SU-DHL-6 (cell line): ENCODE results near the gene MOCOS.

Experiments
- H2AFZ ChIP-seq: fragments of 200-600 bp; sonication (generic); 2 replicates; pipeline ENCODE4 v1.6.1; 2014; ENCODE audit warnings: low read depth, mild to moderate bottlenecking, moderate library complexity, mixed read lengths, antibody characterized with exemption, low read length; ENCODE audit not compliant: severe bottlenecking
- H3F3A ChIP-seq: fragments of 200-600 bp; shearing (Covaris generic); 2 replicates; pipeline ENCODE4 v1.6.0; 2016; ENCODE audit warnings: antibody characterized with exemption, mild to moderate bottlenecking; ENCODE audit not compliant: insufficient read depth
- H3K27ac ChIP-seq: fragments of 200-600 bp; sonication (generic); 2 replicates; pipeline ENCODE4 v1.5.1; 2016; ENCODE audit warnings: low read depth, mild to moderate bottlenecking, low read length, moderate library complexity, mixed read lengths
- H3K27me3 ChIP-seq: fragments of 200-600 bp; sonication (generic), shearing (Covaris generic); 2 replicates; pipeline ENCODE4 v1.6.0; 2014; ENCODE audit warnings: mild to moderate bottlenecking, low read length
- H3K36me3 ChIP-seq: fragments of 200-600 bp; sonication (generic); 2 replicates; pipeline ENCODE4 v1.6.1; 2014; ENCODE audit warnings: mild to moderate bottlenecking, low read length, mixed read lengths
- H3K4me2 ChIP-seq: fragments of 300-600, 200-600 bp; shearing (Covaris generic), sonication (generic); 2 replicates; pipeline ENCODE4 v1.6.0; 2014; ENCODE audit warnings: low read length, low read depth, mild to moderate bottlenecking; ENCODE audit not compliant: poor library complexity, severe bottlenecking
- H3K4me3 ChIP-seq: fragments of 200-600 bp; sonication (generic); 2 replicates; pipeline ENCODE4 v1.5.1; 2014; ENCODE audit warnings: antibody characterized with exemption, low read length, mild to moderate bottlenecking, mixed read lengths; ENCODE audit not compliant: insufficient read depth, poor library complexity, severe bottlenecking
- H3K79me2 ChIP-seq: fragments of 200-600 bp; sonication (generic); 2 replicates; pipeline ENCODE4 v1.6.1; 2014; ENCODE audit warnings: mild to moderate bottlenecking, low read length, moderate library complexity; ENCODE audit not compliant: insufficient read depth
- H3K9ac ChIP-seq: fragments of 200-600 bp; sonication (generic); 2 replicates; pipeline ENCODE4 v1.7.0; 2014; ENCODE audit warnings: mild to moderate bottlenecking, low read length
- H3K9me2 ChIP-seq: fragments of 200-600 bp; sonication (generic); replicated peaks from 2 replicates; pipeline ENCODE4 v1.6.1; 2014; ENCODE audit warnings: low read length; ENCODE audit not compliant: insufficient read depth
- H3K9me3 ChIP-seq: fragments of 200-600 bp; sonication (generic); 2 replicates; pipeline ENCODE4 v1.6.1; 2014; ENCODE audit warnings: low read length, mixed read lengths; ENCODE audit not compliant: insufficient read depth
- H4K20me1 ChIP-seq: fragments of 200-600 bp; sonication (generic); 2 replicates; pipeline ENCODE4 v1.6.1; 2014; ENCODE audit warnings: low read depth, mild to moderate bottlenecking, antibody characterized with exemption, low read length, moderate library complexity, mixed read lengths
- CTCF ChIP-seq: fragments of 200-600 bp; sonication (generic); IDR thresholded peaks from one replicate; pipeline ENCODE4 v1.5.1; 2017; ENCODE audit warnings: antibody characterized with exemption, mild to moderate bottlenecking, low read length, moderate library complexity; ENCODE audit not compliant: insufficient read depth, poor library complexity, severe bottlenecking
- EZH2phosphoT487 ChIP-seq: fragments of 200-600 bp; sonication (generic), shearing (Covaris generic); conservative IDR thresholded peaks from 2 replicates; pipeline ENCODE4 v1.6.1; 2018; ENCODE audit warnings: mild to moderate bottlenecking, antibody characterized with exemption, low read length, moderate library complexity, mixed read lengths

The MOCOS gene

DNA sequence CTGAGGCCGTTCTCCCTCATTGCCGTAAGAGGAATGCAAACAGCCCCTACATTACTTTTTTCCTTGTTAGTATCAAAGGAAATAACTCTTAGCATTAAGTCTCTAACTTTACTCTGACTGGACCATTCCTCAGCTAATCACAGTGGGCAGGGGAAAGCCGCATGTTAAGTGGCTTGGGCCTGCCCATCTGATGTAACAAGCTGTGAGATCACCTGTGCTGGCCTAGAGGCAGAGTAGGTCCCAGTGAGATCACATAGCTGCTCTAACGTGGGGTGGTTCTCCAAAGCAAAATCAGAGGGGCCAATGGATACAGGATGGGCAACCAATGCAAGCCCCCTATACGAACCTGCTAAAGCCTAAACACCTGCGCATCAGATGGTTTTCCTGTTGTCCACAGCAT, 5.9 kb upstream of the MOCOS start:
- H3K4me2 ChIP-seq: no peak overlapping the region
- H3K27ac ChIP-seq: no peak overlapping the region
- peaks cover 5% of the 10 kb centered on the region; the same call in 1 of the 2 replicates for H3K36me3 ChIP-seq

DNA sequence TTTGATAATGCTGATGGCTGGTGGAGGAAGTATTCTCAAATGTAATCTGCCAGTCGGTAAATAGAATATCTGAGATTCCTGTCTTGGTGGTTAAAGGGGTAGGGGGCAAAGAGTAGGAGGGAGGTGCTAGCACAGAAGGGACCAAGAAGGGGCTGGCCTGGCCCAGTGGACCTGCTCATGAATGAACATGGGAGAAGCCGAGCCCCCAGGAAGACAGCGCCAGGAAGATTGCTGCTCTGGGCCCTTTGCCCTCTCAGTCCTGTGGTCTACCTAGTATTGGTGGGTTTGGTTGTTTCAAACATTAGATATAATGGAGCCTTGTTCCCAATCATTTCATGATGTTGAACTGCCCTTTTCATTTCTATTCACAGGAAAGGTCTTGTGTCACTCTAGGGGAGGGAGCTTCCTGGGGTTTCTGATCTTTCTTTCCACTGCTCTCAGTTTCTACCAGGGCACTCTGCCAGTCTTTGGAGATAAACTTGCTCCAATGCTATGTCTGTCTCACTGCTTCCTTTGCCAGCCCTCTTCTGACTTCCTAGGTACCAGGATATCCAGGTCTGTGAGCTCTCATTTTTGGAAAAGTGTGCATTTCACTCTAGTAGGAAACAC, 5.3 kb upstream of the MOCOS start:
- H3K4me3 ChIP-seq: no peak overlapping the region

More for the DNA sequence above, 5.9 kb upstream of the MOCOS start:
- Histone ChIP-seq H3K9me2 (no peaks in the 10 kb centered on the region), H4K20me1 (no peaks in the 10 kb centered on the region), H3K79me2 (no peaks in the 10 kb centered on the region), H3K4me3 (no peak overlapping the region), H3F3A (peaks cover 9% of the 10 kb centered on the region), H2AFZ (no peak overlapping the region), H3K9me3 (no peaks in the 10 kb centered on the region), H3K9ac (no peak overlapping the region), H3K27me3 (no peaks in the 10 kb centered on the region)
- TF ChIP-seq EZH2phosphoT487 (no peak), CTCF (no peak)

DNA sequence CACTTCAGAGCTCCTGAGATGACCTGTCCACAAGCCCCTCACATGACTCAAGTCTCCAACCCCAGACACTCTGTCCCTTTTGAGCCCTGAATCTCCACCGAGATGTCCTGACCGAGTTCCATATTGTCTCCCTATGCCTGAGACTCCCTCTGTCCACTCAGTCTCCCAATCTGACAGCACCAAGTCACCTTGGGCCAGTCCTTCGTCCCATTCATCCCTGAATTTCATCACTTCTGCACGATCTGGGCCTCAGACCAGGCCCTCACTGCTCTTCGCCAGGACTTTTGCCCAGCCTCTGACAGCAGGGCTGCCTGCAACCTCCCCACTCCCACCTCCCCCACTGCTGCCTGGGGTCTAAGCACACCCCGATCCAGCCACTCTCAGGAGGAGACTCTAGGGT, 4.3 kb upstream of the MOCOS start:
- H3F3A ChIP-seq: peaks cover 9% of the 10 kb centered on the region
- H3K36me3 ChIP-seq: no peaks in the 10 kb centered on the region
- no peak overlapping the region for H2AFZ ChIP-seq
- no peak overlapping the region for H3K9ac ChIP-seq
- TF ChIP-seq CTCF (no peak), EZH2phosphoT487 (no peak)
- no peak overlapping the region for H3K4me3 ChIP-seq
- no peak overlapping the region for H3K4me2 ChIP-seq
- no peaks in the 10 kb centered on the region for H3K9me3 ChIP-seq
- H3K27me3 ChIP-seq: no peaks in the 10 kb centered on the region
- H3K9me2 ChIP-seq: no peaks in the 10 kb centered on the region
- H3K79me2 ChIP-seq: no peaks in the 10 kb centered on the region
- no peak overlapping the region for H3K27ac ChIP-seq
- no peaks in the 10 kb centered on the region for H4K20me1 ChIP-seq

More for the DNA sequence above, 5.3 kb upstream of the MOCOS start:
- H3K9me3 ChIP-seq: no peaks in the 10 kb centered on the region
- no peaks in the 10 kb centered on the region; the same call in 1 of the 2 replicates for H3K36me3 ChIP-seq
- H3F3A ChIP-seq: peaks cover 9% of the 10 kb centered on the region
- H4K20me1 ChIP-seq: no peaks in the 10 kb centered on the region
- H3K79me2 ChIP-seq: no peaks in the 10 kb centered on the region
- H3K9ac ChIP-seq: no peak overlapping the region
- no peak overlapping the region for H3K4me2 ChIP-seq
- H3K9me2 ChIP-seq: no peaks in the 10 kb centered on the region
- TF ChIP-seq EZH2phosphoT487: no peak
- TF ChIP-seq CTCF: no peak
- H3K27me3 ChIP-seq: no peaks in the 10 kb centered on the region
- H3K27ac ChIP-seq: no peak overlapping the region
- no peak overlapping the region for H2AFZ ChIP-seq
